GM19351 (cell line): ENCODE data around the gene SEC22C.
"Not testable (repeated sequence)": the region's sequence is repeated elsewhere in the genome, so short reads cannot be mapped to it uniquely, and the experiment has no call there.

Source experiments
- ATAC-seq: cut with Tn5 transposase; IDR thresholded peaks from one replicate; pipeline ENCODE4 v1.9.1; 2021; ENCODE audit warnings: mild to moderate bottlenecking, moderate library complexity; ENCODE audit not compliant: unreplicated experiment

SEC22C gene

GRCh38 chr3:42582474-42583070 lies 805 bp upstream of the SEC22C start:
- no peak for ATAC-seq

GRCh38 chr3:42581400-42581708 lies 413 bp downstream of the SEC22C start:
- ATAC-seq: no peak

GRCh38 chr3:42579346-42579745 lies 2.4 kb downstream of the SEC22C start:
- not testable (repeated sequence) for ATAC-seq

GRCh38 chr3:42578054-42578453 lies 3.7 kb downstream of the SEC22C start:
- no peak for ATAC-seq

- no peak for ATAC-seq
Observed at GRCh38 chr3:42575137-42575741, 6.5 kb downstream of the SEC22C start.

- ATAC-seq: no peak
Observed at GRCh38 chr3:42572278-42572677, 9.5 kb downstream of the SEC22C start.

- no peak for ATAC-seq
Observed at GRCh38 chr3:42569593-42570142, 12.1 kb downstream of the SEC22C start.

GRCh38 chr3:42562047-42562907 lies 19.5 kb downstream of the SEC22C start:
- no peak for ATAC-seq

- ATAC-seq: no peak
Observed at GRCh38 chr3:42557854-42558253, 23.9 kb downstream of the SEC22C start.

- ATAC-seq: not testable (repeated sequence)
Observed at GRCh38 chr3:42556817-42557216, 24.9 kb downstream of the SEC22C start.

- ATAC-seq: peak; percentile 88
Observed at GRCh38 chr3:42556089-42556632, 25.6 kb downstream of the SEC22C start.

GRCh38 chr3:42552830-42553229 lies 28.9 kb downstream of the SEC22C start:
- no peak for ATAC-seq

- no peak for ATAC-seq
Observed at GRCh38 chr3:42550250-42550649, 31.5 kb downstream of the SEC22C start.

- ATAC-seq: no peak
Observed at GRCh38 chr3:42549131-42549530, 32.6 kb downstream of the SEC22C start.

- ATAC-seq: no peak
Observed at GRCh38 chr3:42547401-42547945, 34.3 kb downstream of the SEC22C start.

GRCh38 chr3:42546691-42547213 lies 35.0 kb downstream of the SEC22C start:
- no peak for ATAC-seq

GRCh38 chr3:42545284-42545900 lies 36.4 kb downstream of the SEC22C start:
- ATAC-seq: no peak

- no peak for ATAC-seq
Observed at GRCh38 chr3:42544492-42545283, 37.1 kb downstream of the SEC22C start.

- no peak for ATAC-seq
Observed at GRCh38 chr3:42541079-42541478, 40.7 kb downstream of the SEC22C start.
